GM19372 (cell line): Measurements from ENCODE around the gene FBXO47.
"Not testable (repeated sequence)": the region's sequence is repeated elsewhere in the genome, so short reads cannot be mapped to it uniquely, and the experiment has no call there.

ENCODE experiments used
- ATAC-seq: cut with Tn5 transposase; IDR thresholded peaks from one replicate; pipeline ENCODE4 v1.9.1; 2021; ENCODE audit warnings: mild to moderate bottlenecking, low read depth, moderate library complexity; ENCODE audit not compliant: unreplicated experiment

FBXO47 gene

DNA sequence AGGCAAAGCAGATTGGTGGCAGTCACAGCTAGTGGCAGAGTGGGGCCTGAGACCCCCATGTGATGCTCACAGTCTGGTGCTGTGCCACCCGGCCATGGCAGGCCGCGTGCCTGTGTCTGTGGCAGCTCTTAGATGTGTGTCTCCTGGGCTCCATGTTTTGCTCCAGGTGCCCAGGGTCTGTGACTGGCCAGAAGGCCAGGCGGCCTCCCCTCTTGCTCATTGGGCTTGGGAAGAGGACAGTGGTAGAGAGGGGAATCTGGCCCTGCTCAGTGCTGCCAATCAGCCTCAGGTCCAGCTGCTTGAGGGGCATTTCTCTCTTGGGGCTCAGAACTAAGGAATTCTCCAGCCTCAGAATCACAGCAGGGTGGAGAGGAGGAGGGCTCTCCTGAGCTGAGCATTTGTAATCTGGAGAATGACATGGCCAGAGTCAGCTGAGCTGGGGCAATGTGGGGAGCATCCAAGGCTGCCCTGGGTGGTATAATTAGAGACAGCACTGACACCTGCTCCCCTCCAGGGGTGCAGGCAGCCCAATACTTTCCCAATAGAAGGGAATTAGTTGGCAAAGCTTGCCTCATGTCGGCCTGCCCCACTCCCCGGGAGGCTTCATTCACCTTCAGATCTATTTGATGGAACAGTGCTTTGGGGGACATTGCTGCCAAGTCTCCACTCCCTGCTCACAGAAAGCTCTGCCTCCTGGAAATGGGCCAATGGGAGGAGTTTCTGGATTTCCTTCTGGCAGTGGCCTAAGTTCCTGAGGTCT is 44.5 kb downstream of the FBXO47 start:
- no peak for ATAC-seq

DNA sequence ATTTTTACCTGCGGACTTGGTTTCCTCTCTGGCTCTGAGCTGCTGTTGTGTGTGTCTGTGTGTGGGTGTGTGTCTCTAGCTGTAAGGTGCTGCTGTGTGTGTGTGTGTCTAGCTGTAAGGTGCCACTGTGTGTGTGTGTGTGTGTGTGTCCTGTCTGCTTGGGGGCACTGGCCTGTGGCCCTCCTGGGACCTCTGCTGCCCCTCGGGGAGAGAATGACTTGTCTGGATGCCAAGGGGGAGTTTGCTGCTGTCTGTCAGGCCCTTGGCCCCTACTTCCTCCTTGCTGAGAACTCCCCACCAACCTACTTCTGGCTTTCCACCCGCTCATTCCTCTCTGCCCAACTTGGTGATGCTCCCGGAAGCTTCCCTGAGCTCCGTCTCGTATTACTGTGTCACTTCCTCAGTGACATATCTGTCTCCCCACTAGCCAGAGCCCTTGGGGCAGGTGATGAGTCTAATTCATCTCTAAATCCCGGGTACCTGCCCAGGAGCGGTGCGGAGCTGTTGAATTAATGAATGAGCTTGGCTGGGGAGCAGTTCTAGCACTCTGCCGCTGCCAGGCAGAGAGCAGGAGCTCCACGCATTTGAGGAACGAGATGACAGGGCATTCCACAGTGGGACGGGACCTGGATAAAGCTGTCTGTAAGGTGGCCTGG is 45.3 kb downstream of the FBXO47 start:
- ATAC-seq, result no peak

DNA sequence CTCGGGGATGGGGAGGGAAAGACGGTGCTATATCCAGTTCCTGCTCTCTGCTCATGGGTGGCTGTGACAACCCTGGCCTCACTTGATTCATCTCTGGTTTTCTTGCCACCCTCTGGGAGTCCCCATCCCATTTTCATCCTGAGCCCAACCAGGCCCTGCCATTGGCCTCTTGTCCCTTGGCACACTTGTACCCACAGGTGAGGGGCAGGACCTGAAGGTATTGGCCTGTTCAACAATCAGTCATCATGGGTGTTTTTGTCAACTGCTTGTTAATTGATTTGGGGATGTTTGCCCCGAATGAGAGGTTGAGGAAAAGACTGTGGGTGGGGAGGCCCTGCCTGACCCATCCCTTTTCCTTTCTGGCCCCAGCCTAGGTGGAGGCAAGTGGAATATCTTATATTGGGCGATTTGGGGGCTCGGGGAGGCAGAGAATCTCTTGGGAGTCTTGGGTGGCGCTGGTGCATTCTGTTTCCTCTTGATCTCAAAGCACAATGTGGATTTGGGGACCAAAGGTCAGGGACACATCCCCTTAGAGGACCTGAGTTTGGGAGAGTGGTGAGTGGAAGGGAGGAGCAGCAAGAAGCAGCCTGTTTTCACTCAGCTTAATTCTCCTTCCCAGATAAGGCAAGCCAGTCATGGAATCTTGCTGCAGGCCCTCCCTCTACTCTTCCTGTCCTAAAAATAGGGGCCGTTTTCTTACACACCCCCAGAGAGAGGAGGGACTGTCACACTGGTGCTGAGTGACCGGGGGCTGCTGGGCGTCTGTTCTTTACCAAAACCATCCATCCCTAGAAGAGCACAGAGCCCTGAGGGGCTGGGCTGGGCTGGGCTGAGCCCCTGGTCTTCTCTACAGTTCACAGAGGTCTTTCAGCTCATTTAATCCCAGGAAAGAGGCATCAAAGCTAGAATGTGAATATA is 46.6 kb downstream of the FBXO47 start:
- no peak for ATAC-seq

DNA sequence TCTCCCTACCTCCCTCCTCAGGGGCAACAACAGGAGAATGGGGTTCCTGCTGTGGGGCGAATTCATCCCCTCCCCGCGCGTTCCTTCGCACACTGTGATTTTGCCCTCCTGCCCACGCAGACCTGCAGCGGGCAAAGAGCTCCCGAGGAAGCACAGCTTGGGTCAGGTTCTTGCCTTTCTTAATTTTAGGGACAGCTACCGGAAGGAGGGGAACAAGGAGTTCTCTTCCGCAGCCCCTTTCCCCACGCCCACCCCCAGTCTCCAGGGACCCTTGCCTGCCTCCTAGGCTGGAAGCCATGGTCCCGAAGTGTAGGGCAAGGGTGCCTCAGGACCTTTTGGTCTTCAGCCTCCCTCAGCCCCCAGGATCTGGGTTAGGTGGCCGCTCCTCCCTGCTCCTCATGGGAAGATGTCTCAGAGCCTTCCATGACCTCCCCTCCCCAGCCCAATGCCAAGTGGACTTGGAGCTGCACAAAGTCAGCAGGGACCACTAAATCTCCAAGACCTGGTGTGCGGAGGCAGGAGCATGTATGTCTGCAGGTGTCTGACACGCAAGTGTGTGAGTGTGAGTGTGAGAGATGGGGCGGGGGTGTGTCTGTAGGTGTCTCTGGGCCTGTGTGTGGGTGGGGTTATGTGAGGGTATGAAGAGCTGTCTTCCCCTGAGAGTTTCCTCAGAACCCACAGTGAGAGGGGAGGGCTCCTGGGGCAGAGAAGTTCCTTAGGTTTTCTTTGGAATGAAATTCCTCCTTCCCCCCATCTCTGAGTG is 47.7 kb downstream of the FBXO47 start:
- ATAC-seq, result no peak

DNA sequence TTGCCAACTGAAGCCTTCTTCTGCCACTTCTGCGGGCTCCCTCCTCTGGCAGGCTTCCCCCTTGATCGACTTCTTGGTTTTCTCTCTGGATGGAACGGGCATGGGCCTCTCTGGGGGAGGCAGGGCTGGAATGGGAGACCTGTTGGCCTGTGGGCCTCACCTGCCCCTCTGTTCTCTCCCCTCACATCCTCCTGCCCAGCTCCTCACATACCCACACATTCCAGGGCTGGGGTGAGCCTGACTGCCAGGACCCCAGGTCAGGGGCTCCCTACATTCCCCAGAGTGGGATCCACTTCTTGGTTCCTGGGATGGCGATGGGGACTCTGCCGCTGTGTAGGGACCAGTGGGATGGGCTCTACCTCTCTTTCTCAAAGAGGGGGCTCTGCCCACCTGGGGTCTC is 48.3 kb downstream of the FBXO47 start:
- ATAC-seq, result no peak

DNA sequence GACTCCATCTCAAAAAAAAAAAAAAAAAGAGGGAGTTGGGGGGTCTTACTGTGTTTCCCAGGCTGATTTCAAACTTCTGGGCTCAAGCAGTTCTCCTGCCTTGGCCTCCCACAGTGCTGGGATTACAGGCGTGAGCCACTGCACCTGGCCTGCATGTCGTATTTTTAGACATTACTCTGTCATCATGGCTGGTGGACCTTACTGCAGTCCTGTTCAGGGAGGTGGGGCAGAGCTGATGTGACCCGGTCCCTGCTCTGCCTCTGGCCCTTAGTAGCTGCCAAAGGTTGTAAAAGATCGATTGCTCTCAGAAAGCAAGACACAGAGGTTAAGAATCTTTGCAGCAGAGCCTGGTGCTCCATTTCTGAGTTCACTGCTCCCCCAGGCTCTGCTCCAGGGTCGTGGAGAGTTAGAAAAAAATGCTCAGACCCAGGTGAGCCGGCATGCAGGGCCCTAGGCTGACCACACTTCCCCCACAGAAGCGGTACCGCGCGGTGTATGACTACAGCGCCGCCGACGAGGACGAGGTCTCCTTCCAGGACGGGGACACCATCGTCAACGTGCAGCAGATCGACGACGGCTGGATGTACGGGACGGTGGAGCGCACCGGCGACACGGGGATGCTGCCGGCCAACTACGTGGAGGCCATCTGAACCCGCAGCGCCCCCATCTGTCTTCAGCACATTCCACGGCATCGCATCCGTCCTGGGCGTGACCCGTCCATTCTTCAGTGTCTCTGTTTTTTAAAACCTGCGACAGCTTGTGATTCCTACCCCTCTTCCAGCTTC is 48.9 kb downstream of the FBXO47 start:
- no peak for ATAC-seq

DNA sequence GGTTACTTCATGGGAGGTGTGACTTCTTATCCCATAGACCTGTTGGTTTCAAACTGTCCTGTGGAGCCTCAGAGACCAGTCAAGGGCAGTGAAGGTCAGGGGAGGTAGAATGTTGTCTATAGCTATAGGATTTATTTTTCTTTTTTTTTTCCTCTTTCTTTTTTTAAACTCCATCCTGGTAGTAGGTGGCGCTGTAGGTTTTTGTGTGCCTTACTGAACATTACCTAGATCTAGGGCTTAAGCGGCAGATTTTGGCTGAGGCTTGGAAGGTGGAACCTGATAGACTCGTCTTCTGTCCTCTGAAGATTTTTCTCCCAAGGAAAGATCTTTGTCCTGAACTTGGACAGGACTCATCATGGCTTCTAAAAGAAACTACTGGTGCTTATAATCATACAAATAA is 49.9 kb downstream of the FBXO47 start:
- no peak for ATAC-seq

DNA sequence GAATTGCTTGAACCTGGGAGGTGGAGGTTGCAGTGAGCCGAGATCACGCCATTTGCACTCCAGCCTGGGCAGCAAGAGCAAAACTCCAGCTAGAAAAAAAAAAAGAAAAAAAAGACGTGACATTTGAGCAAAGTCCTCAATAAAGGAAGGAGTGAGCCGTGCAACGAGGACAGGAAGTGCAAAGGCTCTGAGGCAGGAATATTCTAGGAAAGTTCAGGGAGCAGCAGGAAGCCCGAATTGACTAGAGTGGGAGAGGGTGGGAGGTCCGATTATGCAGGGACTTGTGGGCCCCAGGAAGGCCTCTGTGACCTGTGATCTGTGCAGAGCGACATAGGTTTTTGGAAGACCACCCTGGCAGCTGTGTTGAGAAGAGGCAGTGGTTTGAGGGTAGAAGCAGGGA is 50.4 kb downstream of the FBXO47 start:
- no peak for ATAC-seq

DNA sequence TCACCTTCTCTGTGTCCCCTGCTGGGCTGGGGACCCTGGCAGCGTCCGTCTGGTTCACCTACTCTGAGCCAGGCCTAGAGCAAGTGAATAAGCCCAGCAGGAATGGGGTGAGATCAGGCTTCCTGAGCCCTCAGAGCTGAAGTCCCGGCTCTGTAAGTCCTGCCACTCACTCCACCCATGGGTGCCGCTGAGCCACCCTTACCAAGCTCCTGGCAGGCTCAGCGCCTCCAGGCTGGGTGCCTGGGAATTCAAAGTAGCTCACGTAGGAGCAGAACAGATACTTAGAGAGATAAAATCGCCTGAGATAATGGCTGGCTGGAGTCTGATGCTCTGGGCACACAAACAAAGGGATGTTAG is 51.6 kb downstream of the FBXO47 start:
- no peak for ATAC-seq

DNA sequence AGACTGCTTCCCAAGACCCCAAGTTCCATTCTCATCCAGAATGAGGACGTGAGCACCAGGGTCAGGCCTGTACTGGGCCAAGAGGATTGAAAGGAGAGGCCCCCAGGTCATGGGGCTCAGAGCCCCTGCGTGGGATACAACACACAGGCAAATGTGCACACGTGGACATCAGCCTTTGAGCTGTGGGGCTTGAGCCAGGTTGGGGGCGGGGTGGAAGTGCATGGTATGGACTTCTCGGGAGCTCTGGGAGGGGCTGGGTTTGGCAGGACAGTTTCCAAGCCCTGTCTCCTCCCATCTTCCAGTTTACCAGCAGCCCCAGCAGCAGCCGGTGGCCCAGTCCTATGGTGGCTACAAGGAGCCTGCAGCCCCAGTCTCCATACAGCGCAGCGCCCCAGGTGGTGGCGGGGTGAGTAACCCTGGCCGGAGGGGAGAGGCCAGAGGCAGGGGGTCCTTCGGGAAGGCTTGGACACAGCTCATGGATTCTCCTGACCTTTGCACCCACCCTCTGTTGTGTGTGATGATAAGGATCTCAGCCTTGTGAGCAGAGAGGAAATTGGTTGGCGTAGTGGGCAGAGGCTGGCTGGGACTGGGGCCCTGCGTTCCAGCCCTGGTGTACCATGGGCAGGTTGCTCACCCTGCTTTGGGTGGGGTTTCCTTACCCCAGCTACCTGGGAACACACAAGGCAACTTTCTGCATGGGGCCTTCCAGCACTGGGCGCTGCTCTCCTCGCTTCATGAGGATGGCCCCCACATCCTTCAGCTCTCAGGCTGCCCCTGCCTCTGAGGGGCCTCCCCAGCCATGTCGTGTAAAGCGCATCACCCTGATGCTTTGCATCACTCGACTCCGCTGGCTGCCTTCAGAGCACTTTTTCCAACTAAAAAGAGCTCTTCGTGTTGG is 52.2 kb downstream of the FBXO47 start:
- ATAC-seq, result no peak

DNA sequence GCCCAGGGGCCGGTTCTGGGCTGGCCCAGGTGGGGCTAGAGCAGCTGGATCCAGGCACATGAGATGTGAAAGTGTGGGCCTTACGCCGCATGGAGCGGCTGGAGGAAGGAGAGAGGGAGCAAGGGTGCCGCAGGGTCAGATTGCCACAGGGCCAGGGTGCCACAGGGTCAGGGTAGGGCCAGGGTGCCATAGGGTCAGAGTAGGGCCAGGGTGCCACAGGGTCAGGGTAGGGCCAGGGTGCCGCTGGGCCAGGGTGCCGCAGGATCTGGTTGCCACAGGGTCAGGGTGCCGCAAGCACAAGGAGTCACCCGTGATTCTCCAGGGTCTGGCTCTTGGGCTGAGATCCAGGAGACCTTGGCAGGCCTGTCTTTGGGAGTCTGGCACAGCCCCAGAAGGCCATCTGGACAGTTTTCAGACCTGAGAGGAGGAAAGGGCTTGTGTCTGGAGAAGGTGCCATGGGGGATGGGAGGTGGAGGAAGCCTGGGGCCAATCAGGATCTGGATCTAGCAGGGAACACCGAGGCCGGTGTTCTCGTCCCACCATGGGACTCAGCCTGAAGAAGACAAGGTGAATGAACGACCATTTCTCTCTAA is 54.9 kb downstream of the FBXO47 start:
- no peak for ATAC-seq

DNA sequence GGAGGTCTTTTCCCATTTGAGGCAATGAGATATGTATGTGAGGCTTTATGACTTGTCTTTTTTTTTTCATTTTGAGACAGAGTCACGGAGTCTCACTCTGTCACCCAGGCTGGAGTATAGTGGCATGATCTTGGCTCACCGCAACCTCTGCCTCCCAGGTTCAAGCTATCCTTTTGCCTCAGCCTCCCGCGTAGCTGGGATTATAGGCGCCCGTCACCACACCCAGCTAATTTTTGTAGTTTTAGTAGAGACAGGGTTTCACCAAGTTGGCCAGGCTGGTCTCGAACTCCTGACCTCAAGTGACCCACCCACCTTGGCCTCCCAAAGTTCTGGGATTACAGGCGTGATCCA is 55.5 kb downstream of the FBXO47 start:
- ATAC-seq, result not testable (repeated sequence)

DNA sequence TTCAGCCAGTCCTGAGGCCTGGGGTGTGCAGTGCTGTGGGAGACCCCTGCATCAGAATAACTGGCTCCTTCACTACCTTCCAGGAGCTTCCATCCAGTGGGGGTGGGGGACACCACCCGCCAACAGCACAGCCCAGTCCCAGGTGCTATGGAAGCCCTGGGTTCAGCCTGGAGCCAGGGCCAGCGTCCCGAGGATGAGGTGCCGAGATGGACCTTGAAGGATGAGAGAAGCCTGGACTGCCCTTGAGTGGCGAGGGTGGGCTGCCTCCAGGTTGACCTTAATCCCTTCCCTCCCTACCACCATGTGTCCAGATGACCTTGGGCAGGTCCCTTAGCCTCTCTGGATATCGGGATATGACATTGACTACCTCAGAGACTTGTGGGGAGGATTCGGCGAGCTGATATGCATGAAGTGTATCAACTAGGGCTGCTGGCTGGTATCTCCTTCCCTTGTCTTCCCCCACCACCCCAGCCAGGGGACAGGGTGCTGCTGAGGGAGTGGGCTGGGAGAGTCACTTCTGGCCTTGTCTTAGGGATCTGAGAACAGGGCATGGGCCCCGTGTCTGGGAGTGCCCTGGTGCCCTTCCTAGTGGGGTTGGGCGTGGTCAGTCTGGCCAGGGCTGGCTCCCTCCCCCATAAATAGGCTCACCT is 56.0 kb downstream of the FBXO47 start:
- no peak for ATAC-seq

DNA sequence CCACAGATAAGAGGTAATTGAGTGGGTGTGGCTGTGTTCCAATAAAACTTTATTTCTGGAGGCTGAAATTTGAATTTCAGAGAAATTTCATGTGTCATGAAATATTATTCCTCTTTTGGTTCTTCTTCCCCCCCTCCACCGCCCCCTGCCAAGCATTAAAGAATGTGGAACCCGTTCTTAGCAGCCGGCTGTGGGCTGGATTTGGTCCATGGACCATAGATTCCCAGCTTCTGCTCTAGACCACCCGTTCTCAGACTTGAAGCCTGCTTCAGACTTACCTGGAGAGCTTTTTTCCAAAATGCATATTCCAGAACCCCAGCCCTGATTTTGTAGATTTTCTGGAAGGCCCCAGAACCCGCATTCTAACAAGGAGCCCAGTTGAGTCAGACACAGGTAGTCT is 56.9 kb downstream of the FBXO47 start:
- ATAC-seq, result no peak

DNA sequence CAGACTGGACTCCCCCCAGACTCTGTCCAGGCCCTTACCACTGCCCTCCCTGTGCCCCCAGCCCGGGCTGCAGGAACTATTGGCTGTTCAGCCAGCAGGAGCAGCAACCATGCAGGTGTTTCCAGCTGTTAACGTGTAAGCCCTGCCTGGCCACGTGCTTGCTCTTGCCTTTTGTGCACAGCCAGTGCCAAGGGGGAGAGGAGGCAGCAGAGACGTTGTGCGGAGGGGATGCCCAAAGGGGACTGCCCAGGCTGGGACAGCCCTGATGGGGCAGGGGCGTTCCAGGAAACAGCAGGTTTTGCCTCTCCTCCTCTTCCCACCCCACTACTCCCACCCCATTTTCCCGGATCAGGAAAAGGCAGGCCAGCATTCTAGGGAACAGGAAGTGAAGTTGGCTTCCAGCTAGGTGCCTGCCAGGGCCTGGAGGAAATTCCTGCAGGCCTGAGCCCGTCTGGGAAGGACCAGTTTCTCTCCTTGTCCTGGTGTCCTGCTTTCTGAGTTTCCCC is 58.5 kb downstream of the FBXO47 start:
- ATAC-seq, result no peak

DNA sequence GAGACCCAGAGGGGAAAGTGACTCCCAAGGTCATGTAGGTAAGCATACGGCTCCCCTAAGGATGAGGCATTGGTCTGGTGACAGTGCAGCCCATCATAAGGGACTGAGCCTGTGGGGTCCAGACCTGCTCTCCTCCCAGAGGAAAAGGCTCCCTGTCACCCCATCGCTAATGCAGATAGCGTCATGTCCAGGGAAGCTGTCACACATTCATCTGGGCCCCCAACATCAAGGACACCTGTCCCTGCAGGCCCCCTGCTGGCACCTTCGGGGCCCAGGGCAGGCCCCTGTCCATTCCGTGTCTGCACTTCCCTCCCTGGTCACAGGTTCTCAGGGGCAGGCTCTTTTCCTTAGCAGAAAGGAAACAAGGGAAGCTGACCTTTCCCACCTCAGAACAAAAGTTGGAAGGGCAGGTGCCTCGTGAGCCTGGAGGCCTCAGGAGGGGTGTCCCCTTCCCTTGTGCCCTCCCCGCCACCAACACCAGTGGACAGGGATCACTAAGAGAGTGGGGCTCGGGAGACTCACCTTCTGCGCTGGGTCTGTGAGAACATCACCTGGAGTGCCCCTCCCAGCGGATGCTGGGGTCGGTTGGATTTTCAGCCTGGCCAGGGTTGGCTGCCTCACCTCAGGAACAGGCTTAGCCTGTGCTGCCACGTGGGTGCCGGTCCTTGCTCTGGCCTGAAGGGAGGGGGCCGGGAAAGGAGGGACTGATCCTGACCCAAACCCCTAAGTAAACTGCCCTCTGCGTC is 59.1 kb downstream of the FBXO47 start:
- ATAC-seq, result no peak
